Neural crest cell (in vitro differentiated cells): ENCODE measurements around the gene MTF1. TPM values are rescaled to one million over a fixed set of nuclear protein-coding genes. Genes with fewer than 3 reads are reported as not detected.
"Not testable (repeated sequence)": the region's sequence is repeated elsewhere in the genome, so short reads cannot be mapped to it uniquely, and the experiment has no call there.

Experiments used
- DNase-seq: peaks from one replicate; pipeline ENCODE4 v3.0.0; 2021; ENCODE audit warnings: low read depth, mixed read lengths, low spot score
- H3K27ac Mint-ChIP-seq: one replicate; pipeline ENCODE4 v1.8.0; 2021; ENCODE audit warnings: mild to moderate bottlenecking, mixed read lengths; ENCODE audit not compliant: unreplicated experiment
- H3K27me3 Mint-ChIP-seq: 2 replicates; pipeline ENCODE4 v1.8.0; 2021; ENCODE audit warnings: low read depth, mild to moderate bottlenecking, mixed read lengths
- H3K36me3 Mint-ChIP-seq: 2 replicates; pipeline ENCODE4 v1.8.0; 2021; ENCODE audit warnings: low read depth, mild to moderate bottlenecking, mixed read lengths
- H3K4me1 Mint-ChIP-seq: 2 replicates; pipeline ENCODE4 v1.8.0; 2021; ENCODE audit warnings: mixed read lengths
- H3K4me3 Mint-ChIP-seq: one replicate; pipeline ENCODE4 v1.8.0; 2021; ENCODE audit warnings: mild to moderate bottlenecking, mixed read lengths
- H3K9me3 Mint-ChIP-seq: 2 replicates; pipeline ENCODE4 v1.8.0; 2021; ENCODE audit warnings: mixed read lengths
- long read RNA-seq: library from polyadenylated mRNA; unstranded; transcript quantifications from one replicate; pipeline ENCODE4 v2.0.0, GENCODE V29; 2020
- total RNA-seq: library from RNA; stranded (reverse); gene quantifications from 2 replicates; pipeline ENCODE4 v1.2.1, GENCODE V29; 2021
- TF ChIP-seq, protein P1 (sequence below): fragments of 200-600 bp; sonication (generic); conservative IDR thresholded peaks from 2 replicates; pipeline ENCODE4 v1.5.0; 2021; ENCODE audit warnings: antibody characterized with exemption, mild to moderate bottlenecking

MTF1 gene
- 15.7 and 19.9 TPM in 2 replicates for total RNA-seq
- long read RNA-seq, partial matches to known transcripts = 5 of 10 reads
- long read RNA-seq, other reads (novel, unspliced or antisense) = 5 of 10 reads

- Mint-ChIP-seq H3K9me3 (no peaks in the 10 kb centered on the region), H3K27me3 (no peaks in the 10 kb centered on the region), H3K4me3 (peak within 1 kb of the TSS; percentile 96), H3K36me3 (peaks cover 4% of the 10 kb centered on the region), H3K27ac (peak within 1 kb of the TSS; percentile 96), H3K4me1 (peaks cover 17% of the 10 kb centered on the region)
- DNase-seq = peak; percentile 95
- TF ChIP-seq, protein P1, sequence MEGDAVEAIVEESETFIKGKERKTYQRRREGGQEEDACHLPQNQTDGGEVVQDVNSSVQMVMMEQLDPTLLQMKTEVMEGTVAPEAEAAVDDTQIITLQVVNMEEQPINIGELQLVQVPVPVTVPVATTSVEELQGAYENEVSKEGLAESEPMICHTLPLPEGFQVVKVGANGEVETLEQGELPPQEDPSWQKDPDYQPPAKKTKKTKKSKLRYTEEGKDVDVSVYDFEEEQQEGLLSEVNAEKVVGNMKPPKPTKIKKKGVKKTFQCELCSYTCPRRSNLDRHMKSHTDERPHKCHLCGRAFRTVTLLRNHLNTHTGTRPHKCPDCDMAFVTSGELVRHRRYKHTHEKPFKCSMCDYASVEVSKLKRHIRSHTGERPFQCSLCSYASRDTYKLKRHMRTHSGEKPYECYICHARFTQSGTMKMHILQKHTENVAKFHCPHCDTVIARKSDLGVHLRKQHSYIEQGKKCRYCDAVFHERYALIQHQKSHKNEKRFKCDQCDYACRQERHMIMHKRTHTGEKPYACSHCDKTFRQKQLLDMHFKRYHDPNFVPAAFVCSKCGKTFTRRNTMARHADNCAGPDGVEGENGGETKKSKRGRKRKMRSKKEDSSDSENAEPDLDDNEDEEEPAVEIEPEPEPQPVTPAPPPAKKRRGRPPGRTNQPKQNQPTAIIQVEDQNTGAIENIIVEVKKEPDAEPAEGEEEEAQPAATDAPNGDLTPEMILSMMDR = peak; percentile 95
These were observed at the start of gene MTF1 for GRCh38 chr1:37859507-37860345. TSS of gene MTF1 (minus strand) at chr1:37859592. CDS start at chr1:37857658, 1,934 bp downstream.

DNA sequence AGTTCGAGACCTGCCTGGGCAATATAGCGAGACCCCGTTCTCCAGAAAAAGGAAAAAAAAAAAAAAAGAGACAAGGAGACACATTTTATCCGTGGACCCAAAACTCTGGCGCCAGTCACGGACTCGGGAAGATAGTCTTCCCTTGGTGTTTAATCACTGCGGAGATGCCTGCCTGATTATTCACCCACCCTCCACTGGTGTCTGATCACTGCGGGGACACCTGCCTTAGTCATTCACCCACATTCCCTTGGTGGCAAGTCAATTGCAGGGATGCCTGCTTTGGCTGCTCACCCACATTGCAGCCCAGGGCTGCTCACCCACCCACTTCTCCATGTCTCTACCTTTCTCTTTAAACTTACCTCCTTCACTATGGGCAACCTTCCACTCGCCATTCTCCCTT is 49.1 kb upstream of the MTF1 start:
- H3K4me1 Mint-ChIP-seq, H3K27ac Mint-ChIP-seq, DNase-seq, H3K27me3 Mint-ChIP-seq, H3K4me3 Mint-ChIP-seq: not testable (repeated sequence)
- Mint-ChIP-seq H3K36me3 (peaks cover 26% of the 10 kb centered on the region), H3K9me3 (peaks cover 16% of the 10 kb centered on the region)

DNA sequence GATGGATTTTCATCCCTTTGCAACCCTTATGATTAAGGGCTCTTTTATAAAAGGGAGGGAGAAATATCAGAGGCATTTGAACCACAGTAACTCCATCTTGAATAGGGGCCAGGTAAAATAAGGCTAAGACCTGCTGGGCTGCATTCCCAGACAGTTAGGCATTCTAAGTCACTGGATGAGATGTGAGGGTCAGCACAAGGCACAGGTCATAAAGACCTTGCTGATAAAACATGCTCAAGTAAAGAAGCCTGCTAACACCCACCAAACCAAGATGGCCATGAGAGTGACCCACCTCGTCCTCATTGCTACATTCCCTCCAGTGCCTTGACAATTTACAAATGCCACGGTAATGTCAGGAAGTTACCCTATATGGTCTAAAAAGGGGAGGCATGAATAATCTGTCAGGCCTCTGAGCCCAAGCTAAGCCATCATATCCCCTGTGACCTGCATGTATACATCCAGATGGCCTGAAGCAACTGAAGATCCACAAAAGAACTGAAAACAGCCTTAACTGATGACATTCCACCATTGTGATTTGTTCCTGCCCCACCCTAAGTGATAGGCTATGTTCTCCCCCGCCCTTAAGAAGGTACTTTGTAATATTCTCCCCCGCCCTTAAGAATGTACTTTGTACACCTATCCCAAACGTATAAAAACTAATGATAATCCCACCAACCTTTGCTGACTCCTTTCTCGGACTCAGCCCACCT is 48.2 kb upstream of the MTF1 start:
- H3K36me3 Mint-ChIP-seq = peaks cover 28% of the 10 kb centered on the region
- not testable (repeated sequence) for H3K27ac Mint-ChIP-seq

DNA sequence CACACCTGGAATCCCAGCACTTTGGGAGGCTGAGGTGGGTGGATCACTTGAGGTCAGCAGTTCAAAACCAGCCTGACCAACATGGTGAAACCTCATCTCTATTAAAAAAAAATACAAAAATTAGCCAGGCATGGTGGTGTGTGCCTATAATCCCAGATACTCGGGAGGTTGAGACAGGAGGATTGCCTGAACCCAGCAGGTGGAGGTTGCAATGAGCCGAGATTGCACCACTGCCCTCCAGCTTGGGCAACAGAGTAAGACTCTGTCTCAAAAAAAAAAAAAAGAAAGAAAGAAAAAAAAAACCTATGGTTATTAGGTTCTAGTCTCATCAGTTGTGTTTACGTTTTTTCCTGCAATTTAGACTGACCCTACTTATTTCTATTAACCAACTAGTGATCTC is 47.2 kb upstream of the MTF1 start:
- Mint-ChIP-seq H3K36me3 (peaks cover 28% of the 10 kb centered on the region), H3K9me3 (peaks cover 16% of the 10 kb centered on the region)
- H3K4me3 Mint-ChIP-seq, DNase-seq, H3K4me1 Mint-ChIP-seq, H3K27me3 Mint-ChIP-seq, H3K27ac Mint-ChIP-seq: not testable (repeated sequence)

More for the DNA sequence above, 48.2 kb upstream of the MTF1 start:
- H3K27me3 Mint-ChIP-seq, DNase-seq, H3K4me1 Mint-ChIP-seq, H3K4me3 Mint-ChIP-seq: not testable (repeated sequence)
- peaks cover 16% of the 10 kb centered on the region for H3K9me3 Mint-ChIP-seq

GRCh38 chr1:37905727-37906126 is 46.3 kb upstream of the MTF1 start:
- DNase-seq = no peak
- Mint-ChIP-seq H3K27ac (no peak overlapping the region), H3K27me3 (no peaks in the 10 kb centered on the region), H3K4me3 (no peak overlapping the region), H3K36me3 (peaks cover 31% of the 10 kb centered on the region), H3K9me3 (peaks cover 16% of the 10 kb centered on the region), H3K4me1 (no peaks in the 10 kb centered on the region)
- TF ChIP-seq, protein P1 = no peak

- Mint-ChIP-seq H3K9me3 (peaks cover 10% of the 10 kb centered on the region), H3K36me3 (peaks cover 24% of the 10 kb centered on the region)
- DNase-seq, H3K4me1 Mint-ChIP-seq, H3K4me3 Mint-ChIP-seq, H3K27me3 Mint-ChIP-seq, H3K27ac Mint-ChIP-seq: not testable (repeated sequence)
These were observed 44.5 kb upstream of the MTF1 start for GRCh38 chr1:37903921-37904320.

DNA sequence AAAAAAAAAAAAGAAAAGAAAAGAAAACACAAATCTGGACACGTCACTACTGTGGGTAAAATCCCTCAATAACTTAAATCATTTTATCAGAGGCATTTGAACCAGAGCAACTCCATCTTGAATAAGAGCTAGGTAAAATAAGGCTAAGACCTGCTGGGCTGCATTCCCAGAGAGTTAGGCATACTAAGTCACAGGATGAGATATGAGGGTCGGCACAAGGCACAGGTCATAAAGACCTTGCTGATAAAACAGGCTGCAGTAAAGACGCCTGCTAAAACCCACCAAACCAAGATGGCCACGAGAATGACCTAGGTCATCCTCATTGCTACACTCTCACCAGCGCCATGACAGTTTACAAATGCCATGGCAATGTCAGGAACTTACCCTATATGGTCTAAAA is 43.6 kb upstream of the MTF1 start:
- Mint-ChIP-seq H3K36me3 (peaks cover 19% of the 10 kb centered on the region), H3K9me3 (peaks cover 9% of the 10 kb centered on the region), H3K4me3 (no peak overlapping the region), H3K27ac (no peak overlapping the region), H3K27me3 (no peaks in the 10 kb centered on the region), H3K4me1 (no peaks in the 10 kb centered on the region)
- no peak for DNase-seq
- TF ChIP-seq, protein P1 = no peak
